ENCODE data around the gene LIPH. TPM values are rescaled to one million over a fixed set of nuclear protein-coding genes. Genes with fewer than 3 reads are reported as not detected.

The LIPH gene
- polyA plus RNA-seq, 1 donor from 2014 or later, result 0.05 TPM

- Histone ChIP-seq H3K9me3 (ENCODE audit: low read length) (no peaks in the 10 kb centered on the region), H3K4me2 (ENCODE audit: low read length) (no peak overlapping the region), H4K20me1 (ENCODE audit: insufficient read depth) (no peaks in the 10 kb centered on the region), H3K9ac (ENCODE audit: low read length) (no peak overlapping the region), H3F3A (ENCODE audit: insufficient read depth, low read length, poor library complexity, severe bottlenecking) (no peaks in the 10 kb centered on the region), H2AFZ (ENCODE audit: low read depth, low read length) (no peak overlapping the region), H3K27ac (ENCODE audit: low read length) (no peak overlapping the region), H3K79me2 (replicated peaks; ENCODE audit: insufficient read depth, low read length) (no peaks in the 10 kb centered on the region), H3K9me2 (ENCODE audit: insufficient read depth, low read length) (no peaks in the 10 kb centered on the region), H3K27me3 (ENCODE audit: insufficient read depth, low read depth, low read length) (no peaks in the 10 kb centered on the region), H3K4me3 (ENCODE audit: low read length) (no peak overlapping the region), H3K36me3 (ENCODE audit: insufficient read depth, low read length) (no peaks in the 10 kb centered on the region)
- TF ChIP-seq REST (IDR thresholded peaks at IDR 0.05; ENCODE audit: borderline replicate concordance) (no peak), MXI1 (conservative IDR thresholded peaks at IDR 0.05; ENCODE audit: poor library complexity, severe bottlenecking) (no peak), CTCF (IDR thresholded peaks at IDR 0.05; ENCODE audit: poor library complexity, severe bottlenecking) (no peak), SMC3 (conservative IDR thresholded peaks at IDR 0.05; ENCODE audit: poor library complexity) (no peak), TAF1 (IDR thresholded peaks at IDR 0.05; ENCODE audit: low read depth) (no peak), RAD21 (conservative IDR thresholded peaks at IDR 0.05) (no peak), EP300 (conservative IDR thresholded peaks at IDR 0.05; ENCODE audit: poor library complexity, severe bottlenecking) (no peak), POLR2AphosphoS5 (IDR thresholded peaks at IDR 0.05) (no peak), EZH2 (IDR thresholded peaks at IDR 0.05; ENCODE audit: borderline replicate concordance, insufficient read depth, low read length, poor library complexity, severe bottlenecking) (no peak)
These were observed 11.7 kb downstream of the LIPH start for GRCh38 chr3:185540695-185541094.

- H3K27me3 ChIP-seq (ENCODE audit: insufficient read depth, low read depth, low read length), result no peaks in the 10 kb centered on the region
- H3K9me2 ChIP-seq (ENCODE audit: insufficient read depth, low read length), result no peaks in the 10 kb centered on the region
- H2AFZ ChIP-seq (ENCODE audit: low read depth, low read length), result no peak overlapping the region
- H3F3A ChIP-seq (ENCODE audit: insufficient read depth, low read length, poor library complexity, severe bottlenecking), result no peaks in the 10 kb centered on the region
- H4K20me1 ChIP-seq (ENCODE audit: insufficient read depth), result no peaks in the 10 kb centered on the region
- no peaks in the 10 kb centered on the region for H3K36me3 ChIP-seq (ENCODE audit: insufficient read depth, low read length)
- H3K4me3 ChIP-seq (ENCODE audit: low read length), result no peak overlapping the region
- no peak overlapping the region for H3K27ac ChIP-seq (ENCODE audit: low read length)
- H3K4me2 ChIP-seq (ENCODE audit: low read length), result no peak overlapping the region
- H3K9me3 ChIP-seq (ENCODE audit: low read length), result no peaks in the 10 kb centered on the region
- H3K9ac ChIP-seq (ENCODE audit: low read length), result no peak overlapping the region
- no peaks in the 10 kb centered on the region for H3K79me2 ChIP-seq (replicated peaks; ENCODE audit: insufficient read depth, low read length)
- TF ChIP-seq CTCF (IDR thresholded peaks at IDR 0.05; ENCODE audit: poor library complexity, severe bottlenecking), result no peak
- no peak for TF ChIP-seq SMC3 (conservative IDR thresholded peaks at IDR 0.05; ENCODE audit: poor library complexity)
- no peak for TF ChIP-seq POLR2AphosphoS5 (IDR thresholded peaks at IDR 0.05)
- no peak for TF ChIP-seq RAD21 (conservative IDR thresholded peaks at IDR 0.05)
- TF ChIP-seq MXI1 (conservative IDR thresholded peaks at IDR 0.05; ENCODE audit: poor library complexity, severe bottlenecking), result no peak
- no peak for TF ChIP-seq TAF1 (IDR thresholded peaks at IDR 0.05; ENCODE audit: low read depth)
- no peak for TF ChIP-seq REST (IDR thresholded peaks at IDR 0.05; ENCODE audit: borderline replicate concordance)
These were observed 12.5 kb downstream of the LIPH start for GRCh38 chr3:185539934-185540333.

Data from neural cell (in vitro differentiated cells).